GM10248 (cell line): Measurements from ENCODE around the gene PRRT1B.
A peak's percentile ranks its signal among the peaks of the same experiment; 100 is the strongest.

Source experiments
- CTCF ChIA-PET: fragments of 300-600 bp; sonication (Branson Sonifier 250); formaldehyde crosslinking; extraction: SDS; loops from one replicate; lab custom pipeline; 2021; ENCODE audit warnings: antibody characterized with exemption; lab: Yijun Ruan, JAX
- POLR2A ChIA-PET: fragments of 350-650 bp; sonication (Branson Sonifier 250); formaldehyde crosslinking; extraction: SDS; loops from one replicate; lab custom pipeline; 2020; ENCODE audit warnings: antibody characterized with exemption; lab: Yijun Ruan, JAX
- DNase-seq: peaks from one replicate; pipeline ENCODE4 v3.0.0; 2012; ENCODE audit errors: extremely low spot score
- CTCF ChIP-seq: IDR thresholded peaks from 2 replicates; pipeline ENCODE4 v1.5.1; 2012; ENCODE audit warnings: mild to moderate bottlenecking, low read depth; ENCODE audit errors: extremely low read depth, missing control alignments, control extremely low read depth

Gene PRRT1B

GRCh38 chr9:131525643-131526565, 19.4 kb upstream of the PRRT1B start:
- POLR2A ChIA-PET: no interaction called here
- CTCF ChIA-PET: no interaction called here
- no peak for TF ChIP-seq CTCF
- no peak for DNase-seq

DNA sequence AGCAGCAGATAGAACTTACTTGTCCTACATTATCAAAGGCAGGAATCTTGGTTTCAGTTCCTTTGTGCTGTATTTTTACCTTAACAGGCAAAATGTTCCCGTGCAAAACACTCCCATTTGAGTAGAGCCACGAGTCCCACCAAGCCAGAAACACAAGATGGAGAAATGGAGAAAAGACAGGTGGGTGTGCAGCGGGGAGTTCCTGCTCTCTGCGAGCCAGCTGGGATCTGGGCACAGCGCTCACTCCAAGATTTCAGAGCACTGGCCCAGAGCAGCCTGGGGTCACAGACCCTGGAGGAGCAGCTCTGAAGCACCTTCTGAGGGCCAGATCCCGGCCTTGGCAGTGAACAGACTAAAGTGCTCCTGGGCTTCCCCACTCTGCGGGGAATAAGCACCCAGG, 17.1 kb upstream of the PRRT1B start:
- DNase-seq: no peak
- CTCF ChIA-PET: no interaction called here
- TF ChIP-seq CTCF: no peak
- POLR2A ChIA-PET: no interaction called here

- CTCF ChIA-PET: no interaction called here
- no peak for TF ChIP-seq CTCF
- POLR2A ChIA-PET: no interaction called here
- no peak for DNase-seq
Observed at GRCh38 chr9:131528886-131529505, 16.3 kb upstream of the PRRT1B start.

DNA sequence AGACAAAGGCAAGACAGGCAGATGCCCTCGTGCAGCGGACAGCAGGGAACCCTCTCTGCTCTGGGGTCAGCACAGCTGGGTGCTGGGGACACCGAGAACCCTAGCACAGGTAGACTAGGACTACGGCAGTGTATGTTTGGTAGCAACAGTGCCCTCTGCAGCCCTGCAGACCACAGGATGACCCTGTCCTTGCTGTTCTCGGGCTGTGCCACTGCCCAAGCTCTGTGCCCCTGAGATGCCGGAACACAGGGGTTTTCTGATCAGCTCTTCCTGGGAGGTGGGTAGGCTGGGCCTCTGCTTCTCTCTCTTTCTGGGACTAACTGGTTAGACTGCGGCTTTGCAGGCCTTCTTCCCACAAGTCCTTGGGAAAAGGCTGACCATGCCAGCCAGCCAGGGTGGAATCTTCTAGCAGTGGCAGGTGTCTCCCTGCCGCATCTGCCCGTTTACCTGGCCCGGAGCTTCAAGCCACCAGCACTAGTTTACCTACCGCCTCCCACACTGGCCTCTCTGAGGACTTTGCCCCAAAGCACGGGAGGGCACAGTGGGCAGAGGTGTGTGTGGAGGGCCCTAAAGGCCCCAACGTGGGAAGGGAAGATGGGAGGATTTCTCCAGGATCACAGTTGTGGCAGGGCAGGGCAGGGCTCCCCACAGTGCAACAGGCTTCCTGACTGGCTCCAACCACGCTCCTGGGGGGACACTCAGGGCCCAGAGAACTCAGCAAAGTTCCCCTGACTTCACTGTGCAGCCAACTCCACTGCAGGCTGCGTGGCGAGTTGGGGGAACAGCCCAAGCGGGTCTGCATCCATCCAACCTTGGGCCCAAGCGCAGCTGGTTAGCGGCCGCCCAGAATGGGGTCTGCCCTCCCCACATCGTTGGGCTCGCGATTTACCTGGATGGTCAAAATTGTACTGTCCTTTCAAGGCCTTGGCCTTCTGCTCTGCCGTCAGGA, 15.5 kb upstream of the PRRT1B start:
- no peak for DNase-seq
- no peak for TF ChIP-seq CTCF
- ChIA-PET POLR2A (no interaction called here), CTCF (no interaction called here)

DNA sequence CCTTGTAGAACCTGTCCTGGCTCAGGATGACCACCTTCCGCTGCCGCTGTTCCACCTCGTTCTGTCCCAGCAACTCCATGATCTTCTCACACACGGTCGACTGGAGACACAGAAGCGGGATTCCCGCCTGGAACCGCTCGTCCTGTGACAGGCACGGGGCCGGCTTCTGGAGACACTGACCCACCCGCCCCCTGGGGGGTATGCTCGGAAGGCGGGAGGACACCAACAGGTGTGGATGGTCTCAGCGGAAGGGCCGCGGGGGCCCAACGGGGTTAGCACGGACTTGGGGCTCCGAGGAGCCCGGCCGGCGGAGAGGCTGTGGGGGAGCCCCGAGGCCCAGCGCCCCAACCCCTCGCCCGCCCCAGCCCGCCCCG, 14.8 kb upstream of the PRRT1B start:
- CTCF ChIA-PET: no interaction called here
- POLR2A ChIA-PET: no interaction called here
- TF ChIP-seq CTCF: peak; percentile 5
- peak; percentile 50 for DNase-seq
